Fibroblast of lung (primary cell): ENCODE measurements around the gene MKNK1.

ENCODE experiments used
- EZH2 ChIP-seq: IDR thresholded peaks from 2 replicates; pipeline ENCODE4 v1.5.1; 2012; ENCODE audit warnings: low read length, control low read depth, mild to moderate bottlenecking; ENCODE audit errors: missing control alignments
- TF ChIP-seq, protein P1 (sequence below), 2 donors: IDR thresholded peaks in 1 of 2; conservative IDR thresholded peaks in 1 of 2; 1 replicate in 1 of 2; 2 replicates in 1 of 2; pipeline ENCODE4 v1.5.1; 2011 to 2012; ENCODE audit warnings: low read length in 2 of 2, control low read depth in 1 of 2, inconsistent platforms in 1 of 2, low read depth in 1 of 2, mild to moderate bottlenecking in 1 of 2

DNA sequence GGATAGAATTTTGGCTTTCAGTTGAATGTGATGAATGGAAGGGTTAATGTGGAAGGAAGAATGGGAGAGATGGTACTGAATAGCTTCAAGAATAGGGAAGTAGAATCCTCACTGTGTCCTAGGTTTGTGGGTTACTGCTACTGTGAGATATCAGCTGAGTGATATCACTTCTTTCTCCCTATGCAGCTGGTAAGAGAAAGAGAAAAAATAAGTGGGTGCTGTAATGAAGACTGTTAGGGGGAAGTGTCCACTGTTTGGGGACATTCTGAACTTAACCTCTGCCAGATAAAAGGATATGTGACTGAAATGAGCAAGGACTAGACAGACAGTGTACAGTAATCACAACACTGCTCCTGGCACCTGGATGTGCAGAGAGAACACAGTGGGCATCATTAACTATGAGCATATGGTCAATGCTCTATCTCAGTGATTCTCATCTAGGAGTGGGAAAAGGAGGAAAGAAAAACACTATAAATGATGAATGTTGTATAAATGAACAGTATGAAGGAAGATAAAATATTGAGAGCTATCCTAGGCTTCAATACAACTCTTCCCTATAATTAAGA is 38.1 kb upstream of the MKNK1 start:
- TF ChIP-seq, protein P1, sequence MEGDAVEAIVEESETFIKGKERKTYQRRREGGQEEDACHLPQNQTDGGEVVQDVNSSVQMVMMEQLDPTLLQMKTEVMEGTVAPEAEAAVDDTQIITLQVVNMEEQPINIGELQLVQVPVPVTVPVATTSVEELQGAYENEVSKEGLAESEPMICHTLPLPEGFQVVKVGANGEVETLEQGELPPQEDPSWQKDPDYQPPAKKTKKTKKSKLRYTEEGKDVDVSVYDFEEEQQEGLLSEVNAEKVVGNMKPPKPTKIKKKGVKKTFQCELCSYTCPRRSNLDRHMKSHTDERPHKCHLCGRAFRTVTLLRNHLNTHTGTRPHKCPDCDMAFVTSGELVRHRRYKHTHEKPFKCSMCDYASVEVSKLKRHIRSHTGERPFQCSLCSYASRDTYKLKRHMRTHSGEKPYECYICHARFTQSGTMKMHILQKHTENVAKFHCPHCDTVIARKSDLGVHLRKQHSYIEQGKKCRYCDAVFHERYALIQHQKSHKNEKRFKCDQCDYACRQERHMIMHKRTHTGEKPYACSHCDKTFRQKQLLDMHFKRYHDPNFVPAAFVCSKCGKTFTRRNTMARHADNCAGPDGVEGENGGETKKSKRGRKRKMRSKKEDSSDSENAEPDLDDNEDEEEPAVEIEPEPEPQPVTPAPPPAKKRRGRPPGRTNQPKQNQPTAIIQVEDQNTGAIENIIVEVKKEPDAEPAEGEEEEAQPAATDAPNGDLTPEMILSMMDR (conservative IDR thresholded peaks at IDR 0.05 in 1 of 2, IDR thresholded peaks at IDR 0.05 in 1 of 2; ENCODE audit: low read depth in 1 of 2, low read length in 2 of 2), result no peak
- no peak for TF ChIP-seq EZH2
